Stomach (tissue), 9 donors: Measurements from ENCODE around the gene ACP5. TPM values are rescaled to one million over a fixed set of nuclear protein-coding genes. Genes with fewer than 3 reads are reported as not detected.
A peak's percentile ranks its signal among the peaks of the same experiment; 100 is the strongest.

Experiments used
- DNase-seq, 2 donors: peaks; one replicate each; pipeline versions ENCODE4 v3.0.0 to v3.0.0-alpha.2; 2013 to 2019
- H3K27ac ChIP-seq, 5 donors: fragments of 200-600 bp in 4 of 5; sonication (generic) in 4 of 5; one replicate each; pipeline ENCODE4 v1.5.1; 2013 to 2019; ENCODE audit warnings: mild to moderate bottlenecking in 1 of 5, moderate library complexity in 1 of 5
- H3K27me3 ChIP-seq, 3 donors: fragments of 200-600 bp; sonication (generic); one replicate each; pipeline ENCODE4 v1.5.1; 2017 to 2019; ENCODE audit warnings: mixed run types in 1 of 3
- H3K36me3 ChIP-seq, 4 donors: fragments of 200-600 bp; sonication (generic); 1 replicate in 3 of 4; 2 replicates in 1 of 4; pipeline ENCODE4 v1.5.1; 2016 to 2019
- H3K4me1 ChIP-seq, 4 donors: fragments of 200-600 bp; sonication (generic); one replicate each; pipeline ENCODE4 v1.5.1; 2016 to 2019
- H3K4me3 ChIP-seq, 4 donors: fragments of 200-600 bp; sonication (generic) in 3 of 4; one replicate each; pipeline ENCODE4 v1.5.1; 2016 to 2019; ENCODE audit warnings: mild to moderate bottlenecking in 1 of 4
- H3K9me3 ChIP-seq, 4 donors: fragments of 200-600 bp; sonication (generic); one replicate each; pipeline ENCODE4 v1.5.1; 2016 to 2019
- CTCF ChIP-seq, 7 experiments: fragments of 450-650 bp in 4 of 7; fragments of 200-600 bp in 3 of 7; sonication (generic) in 3 of 7; IDR thresholded peaks; one replicate each; pipeline ENCODE4 v1.5.1; 2016 to 2019; ENCODE audit warnings: antibody characterized with exemption in 7 of 7, control low read depth in 2 of 7, mild to moderate bottlenecking in 1 of 7
- EP300 ChIP-seq: sonication (generic); formaldehyde crosslinking; IDR thresholded peaks from one replicate; pipeline ENCODE4 v1.6.1; 2017; ENCODE audit warnings: antibody characterized with exemption
- POLR2A ChIP-seq, 4 donors: fragments of 450-650 bp; IDR thresholded peaks; one replicate each; pipeline ENCODE4 v1.6.1; 2016; ENCODE audit warnings: antibody characterized with exemption in 4 of 4, control low read depth in 2 of 4, mild to moderate bottlenecking in 1 of 4, moderate library complexity in 1 of 4
- POLR2AphosphoS5 ChIP-seq, 3 donors: sonication (generic); formaldehyde crosslinking; IDR thresholded peaks; one replicate each; pipeline ENCODE4 v1.6.1; 2016; ENCODE audit warnings: antibody characterized with exemption in 3 of 3
- WGBS, 5 donors: extraction: QIAGEN DNeasy Blood & Tissue Kit in 3 of 5; methylation state at CpG; one replicate each; pipeline versions ENCODE4 v1.1.5 to v1.1.7; 2013 to 2018; 5-methylcytosine and 5-hydroxymethylcytosine counted together
- intact Hi-C: fragments of 100-400 bp; cut with DNase I; formaldehyde crosslinking; loops from one replicate; pipeline ENCODE4 v1.15.1; 2023; ENCODE audit warnings: low total_unique reads
- polyA plus RNA-seq, 3 donors: library from polyadenylated mRNA; stranded (reverse); fragments of 200-250 nt; gene quantifications; one replicate each; pipeline ENCODE4 v1.2.3, GENCODE V29; 2013
- total RNA-seq, 5 donors: library from RNA; depleted of rRNA; stranded (reverse); fragments of >200 nt; gene quantifications; one replicate each; pipeline versions ENCODE4 v1.1.0 to v1.2.3, GENCODE V29; 2014 to 2016
- donor health status: healthy with polysubstance abuse.
- donor health status: Bipolar disorder and iron deficiency.
- donor health status: healthy.

The ACP5 gene
- total and polyA plus RNA-seq, 8 donors = 6.1 to 67.9 (median 47.5) TPM; not detected in 1

- DNase-seq = no peak
- H3K27me3 ChIP-seq = no peaks in the 10 kb centered on the region
- intact Hi-C loops = no loop called here
- peaks cover 21 to 42% (median 37%) of the 10 kb centered on the region in 4 donors for H3K4me1 ChIP-seq
- 86 to 87% (median 87%) methylated on average over 6 of the region's 6 CpGs for whole genome bisulfite sequencing, 5 donors
- no peak overlapping the region for H3K4me3 ChIP-seq
- H3K36me3 ChIP-seq = peaks cover 25 to 54% (median 48%) of the 10 kb centered on the region in 4 donors
- H3K27ac ChIP-seq = no peak overlapping the region
- H3K9me3 ChIP-seq = no peaks in the 10 kb centered on the region
- no peak for TF ChIP-seq CTCF (IDR thresholded peaks at IDR 0.05)
These were observed 22.2 kb downstream of the ACP5 start for GRCh38 chr19:11555246-11555645.

- WGBS, 5 donors = 76 to 87% (median 85%) methylated on average over 12 of the region's 12 CpGs
- no peak overlapping the region for H3K4me3 ChIP-seq
- peaks cover 25 to 62% (median 55%) of the 10 kb centered on the region in 4 donors for H3K36me3 ChIP-seq
- no peaks in the 10 kb centered on the region for H3K27me3 ChIP-seq
- intact Hi-C loops = no loop called here
- TF ChIP-seq POLR2AphosphoS5 (IDR thresholded peaks at IDR 0.05) (no peak), CTCF (IDR thresholded peaks at IDR 0.05) (no peak), POLR2A (IDR thresholded peaks at IDR 0.05) (no peak), EP300 (no peak)
- H3K9me3 ChIP-seq = no peaks in the 10 kb centered on the region
- DNase-seq = no peak
- no peak overlapping the region for H3K27ac ChIP-seq
- H3K4me1 ChIP-seq = peaks cover 13 to 38% (median 29%) of the 10 kb centered on the region in 4 donors
These were observed 23.3 kb downstream of the ACP5 start for GRCh38 chr19:11554160-11554559.

- intact Hi-C loops = no loop called here
- Histone ChIP-seq H3K4me1 (peaks cover 7 to 30% (median 19%) of the 10 kb centered on the region in 4 donors), H3K4me3 (no peak overlapping the region), H3K27me3 (no peaks in the 10 kb centered on the region), H3K36me3 (peaks cover 26 to 70% (median 62%) of the 10 kb centered on the region in 4 donors), H3K27ac (peak overlapping the region in 4 of 5 donors; percentile 50 to 85 (median 76)), H3K9me3 (no peaks in the 10 kb centered on the region)
- TF ChIP-seq CTCF (IDR thresholded peaks at IDR 0.05) (no peak), POLR2AphosphoS5 (IDR thresholded peaks at IDR 0.05) (no peak), EP300 (no peak), POLR2A (IDR thresholded peaks at IDR 0.05) (no peak)
- DNase-seq = no peak
- 72 to 83% (median 78%) methylated on average over 17 to 20 of the region's 20 CpGs for WGBS, 5 donors
These were observed 24.6 kb downstream of the ACP5 start for GRCh38 chr19:11552666-11553372.

- H3K4me3 ChIP-seq = no peak overlapping the region
- no peak for TF ChIP-seq EP300
- TF ChIP-seq POLR2AphosphoS5 (IDR thresholded peaks at IDR 0.05) = peak in 1 of 3 donors; percentile 11
- DNase-seq = peak in 1 of 2 donors; percentile 48
- H3K9me3 ChIP-seq = no peaks in the 10 kb centered on the region
- H3K4me1 ChIP-seq = peaks cover 0 to 19% (median 9%) of the 10 kb centered on the region in 4 donors
- intact Hi-C loops = no loop called here
- WGBS, 5 donors = 76 to 90% (median 85%) methylated on average over 18 to 26 of the region's 26 CpGs
- peaks cover 29 to 79% (median 66%) of the 10 kb centered on the region in 4 donors for H3K36me3 ChIP-seq
- no peaks in the 10 kb centered on the region for H3K27me3 ChIP-seq
- H3K27ac ChIP-seq = peak overlapping the region in 4 of 5 donors; percentile 50 to 85 (median 76)
These were observed 25.7 kb downstream of the ACP5 start for GRCh38 chr19:11551603-11552235.
